B cell (primary cell): Measurements from ENCODE around the gene PGM1. TPM values are rescaled to one million over a fixed set of nuclear protein-coding genes. Genes with fewer than 3 reads are reported as not detected.

Source experiments
- ATAC-seq: fragments of 200-7000 bp; cut with Tn5 transposase; one replicate; pipeline ENCODE4 v1.10.0; 2021; ENCODE audit warnings: low read depth, mild to moderate bottlenecking, moderate number of reproducible peaks, moderate library complexity
- CTCF ChIA-PET: fragments of 350-600 bp; sonication (Branson Sonifier 250); formaldehyde crosslinking; loops from one replicate; lab custom pipeline; 2021; ENCODE audit warnings: antibody characterized with exemption, inconsistent platforms; lab: Charles Lee
- POLR2A ChIA-PET: fragments of 350-600 bp; sonication (Branson Sonifier 250); formaldehyde crosslinking; loops from one replicate; lab custom pipeline; 2021; ENCODE audit warnings: antibody characterized with exemption; lab: Charles Lee
- DNase-seq: peaks from one replicate; pipeline ENCODE4 v3.0.0; 2013
- H2AFZ ChIP-seq: 2 replicates; pipeline ENCODE4 v1.6.1; 2012; ENCODE audit warnings: mild to moderate bottlenecking, low read depth, low read length; ENCODE audit not compliant: insufficient read depth, poor library complexity, severe bottlenecking
- H3K27ac ChIP-seq, 2 donors: 1 replicate in 1 of 2; 2 replicates in 1 of 2; pipeline ENCODE4 v1.5.1; 2012 to 2013; ENCODE audit warnings: low read length in 2 of 2, mild to moderate bottlenecking in 2 of 2, moderate library complexity in 1 of 2
- H3K27me3 ChIP-seq, 4 experiments: fragments of 200-600 bp in 1 of 4; sonication (generic) in 1 of 4; replicated peaks in 1 of 4; 1 replicate in 2 of 4; 2 replicates in 2 of 4; pipeline versions ENCODE4 v1.6.1 to v1.7.0; 2013 to 2016; ENCODE audit warnings: low read length in 3 of 4, mild to moderate bottlenecking in 2 of 4, mixed read lengths in 1 of 4, moderate library complexity in 1 of 4; ENCODE audit not compliant: insufficient read depth in 4 of 4, control insufficient read depth in 3 of 4; ENCODE audit errors: control extremely low read depth in 1 of 4
- H3K36me3 ChIP-seq, 2 experiments: replicated peaks in 1 of 2; 1 replicate in 1 of 2; 2 replicates in 1 of 2; pipeline versions ENCODE4 v1.6.1 to v1.7.1; 2013; ENCODE audit warnings: low read length in 1 of 2; ENCODE audit not compliant: insufficient read depth in 2 of 2, control insufficient read depth in 1 of 2; ENCODE audit errors: control extremely low read depth in 1 of 2, extremely low read depth in 1 of 2
- H3K4me1 ChIP-seq, 2 donors: fragments of 200-600 bp in 1 of 2; sonication (generic) in 1 of 2; 1 replicate in 1 of 2; 2 replicates in 1 of 2; pipeline versions ENCODE4 v1.5.1 to v1.6.1; 2013 to 2017; ENCODE audit warnings: low read length in 2 of 2; ENCODE audit not compliant: control insufficient read depth in 2 of 2, insufficient read depth in 2 of 2
- H3K4me2 ChIP-seq: replicated peaks from 2 replicates; pipeline ENCODE3; 2012; ENCODE audit warnings: mild to moderate bottlenecking, low read depth, low read length; ENCODE audit not compliant: poor library complexity, severe bottlenecking
- H3K4me3 ChIP-seq, 5 experiments: fragments of 200-600 bp in 1 of 5; sonication (generic) in 1 of 5; 1 replicate in 3 of 5; 2 replicates in 2 of 5; pipeline versions ENCODE4 v1.5.1 to v1.7.0; 2011 to 2016; ENCODE audit warnings: low read length in 4 of 5, mild to moderate bottlenecking in 4 of 5, low read depth in 2 of 5, control low read depth in 1 of 5, moderate library complexity in 1 of 5; ENCODE audit not compliant: insufficient read depth in 1 of 5; ENCODE audit errors: control extremely low read depth in 1 of 5, extremely low read depth in 1 of 5
- H3K79me2 ChIP-seq: fragments of 200-600 bp; sonication (generic); one replicate; pipeline ENCODE4 v1.6.0; 2016; ENCODE audit warnings: low read length; ENCODE audit not compliant: control insufficient read depth, insufficient read depth
- H3K9ac ChIP-seq: fragments of 200-600 bp; sonication (generic); 2 replicates; pipeline ENCODE4 v1.6.1; 2017; ENCODE audit warnings: mild to moderate bottlenecking, low read length, moderate library complexity
- H3K9me3 ChIP-seq, 3 donors: one replicate each; pipeline versions ENCODE4 v1.6.1 to v1.7.1; 2013; ENCODE audit warnings: low read length in 2 of 3; ENCODE audit not compliant: control insufficient read depth in 2 of 3, insufficient read depth in 1 of 3; ENCODE audit errors: control extremely low read depth in 1 of 3
- H4K20me1 ChIP-seq: 2 replicates; pipeline ENCODE4 v1.6.0; 2012; ENCODE audit warnings: mild to moderate bottlenecking, low read length; ENCODE audit not compliant: insufficient read depth, control insufficient read depth, poor library complexity, severe bottlenecking
- H3K27ac Mint-ChIP-seq: one replicate; pipeline ENCODE4 v1.8.0; 2021; ENCODE audit warnings: mixed read lengths
- H3K27me3 Mint-ChIP-seq: one replicate; pipeline ENCODE4 v1.8.0; 2021; ENCODE audit warnings: mixed read lengths
- H3K4me1 Mint-ChIP-seq: one replicate; pipeline ENCODE4 v1.8.0; 2021; ENCODE audit warnings: mixed read lengths
- H3K4me3 Mint-ChIP-seq: one replicate; pipeline ENCODE4 v1.8.0; 2021; ENCODE audit warnings: mixed read lengths
- H3K9me3 Mint-ChIP-seq: one replicate; pipeline ENCODE4 v1.8.0; 2022; ENCODE audit warnings: mixed read lengths; ENCODE audit not compliant: insufficient read depth
- EZH2 ChIP-seq: IDR thresholded peaks from 2 replicates; pipeline ENCODE4 v1.6.1; 2012; ENCODE audit warnings: borderline replicate concordance, low read depth, mild to moderate bottlenecking, moderate library complexity, low read length; ENCODE audit not compliant: insufficient read depth, poor library complexity, severe bottlenecking
- WGBS: methylation state at CpG from one replicate; pipeline ENCODE4 v1.1.5; 2013; ENCODE audit warnings: missing lambda C conversion rate; ENCODE audit not compliant: insufficient coverage; 5-methylcytosine and 5-hydroxymethylcytosine counted together
- intact Hi-C: fragments of 100-400 bp; cut with micrococcal nuclease; formaldehyde crosslinking; loops from one replicate; pipeline ENCODE4 v1.10.0; 2022
- polyA minus RNA-seq: library from RNA; depleted of rRNA, polyadenylated mRNA; stranded (reverse); fragments of >200 nt; gene quantifications from 2 replicates; pipeline ENCODE4 v1.2.3, GENCODE V29; 2012
- polyA plus RNA-seq: library from polyadenylated mRNA; depleted of rRNA; stranded (reverse); fragments of >200 nt; gene quantifications from 2 replicates; pipeline ENCODE4 v1.2.3, GENCODE V29; 2012
- total RNA-seq, 2 donors: library from RNA; stranded (reverse); fragments of 120-200 nt in 1 of 2; gene quantifications; 1 replicate in 1 of 2; 2 replicates in 1 of 2; pipeline versions ENCODE4 v1.2.3 to v1.2.4, GENCODE V29; 2013 to 2022
- TF ChIP-seq, protein P1 (sequence below): fragments of 200-600 bp; IDR thresholded peaks from one replicate; pipeline ENCODE4 v1.8.0; 2022; ENCODE audit warnings: antibody characterized with exemption, mild to moderate bottlenecking

PGM1 gene
- total RNA-seq (13.2 and 17.3 TPM in 2 replicates), polyA plus RNA-seq (3.3 and 4.2 TPM in 2 replicates), polyA minus RNA-seq (7.9 and 8.3 TPM in 2 replicates)
- total RNA-seq (2013) = 16.6 TPM

DNA sequence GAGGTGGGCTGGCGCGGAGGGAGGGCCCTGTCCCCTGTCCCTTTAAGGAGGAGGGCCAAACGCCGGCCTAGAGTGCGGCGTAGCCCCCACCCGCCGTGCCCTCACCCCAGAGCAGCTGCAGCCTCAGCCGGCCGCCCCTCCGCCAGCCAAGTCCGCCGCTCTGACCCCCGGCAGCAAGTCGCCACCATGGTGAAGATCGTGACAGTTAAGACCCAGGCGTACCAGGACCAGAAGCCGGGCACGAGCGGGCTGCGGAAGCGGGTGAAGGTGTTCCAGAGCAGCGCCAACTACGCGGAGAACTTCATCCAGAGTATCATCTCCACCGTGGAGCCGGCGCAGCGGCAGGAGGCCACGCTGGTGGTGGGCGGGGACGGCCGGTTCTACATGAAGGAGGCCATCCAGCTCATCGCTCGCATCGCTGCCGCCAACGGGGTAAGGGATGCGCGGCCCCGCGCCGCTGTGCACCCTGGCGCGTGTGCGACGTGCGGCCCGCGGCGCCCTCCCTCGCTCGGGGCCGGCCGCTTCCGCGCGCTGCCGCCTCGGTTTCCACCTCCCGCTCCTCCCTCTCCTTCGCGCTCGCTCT lies at the start of gene PGM1:
PGM1 (plus strand) TSS at position 109 of the 583 bp plus-strand sequence; CDS start at position 187, 78 bp downstream.
- H3K9me3 Mint-ChIP-seq = no peaks in the 10 kb centered on the region
- H3K36me3 ChIP-seq = no peaks in the 10 kb centered on the region
- H3K4me2 ChIP-seq = peak within 1 kb of the TSS; percentile 88
- no peaks in the 10 kb centered on the region for H3K27me3 ChIP-seq
- no peaks in the 10 kb centered on the region for H3K27me3 Mint-ChIP-seq
- H3K9me3 ChIP-seq = no peaks in the 10 kb centered on the region
- H3K4me3 ChIP-seq = peak within 1 kb of the TSS; percentile 32 to 92 (median 80)
- H2AFZ ChIP-seq = peak within 1 kb of the TSS; percentile 90
- WGBS = under 1% methylated on average over 64 of the region's 64 CpGs
- DNase-seq (peak; percentile 81), ATAC-seq (peak; percentile 81)
- no peak for TF ChIP-seq EZH2
- peaks cover 6 to 9% of the 10 kb centered on the region in 2 donors for H3K4me1 ChIP-seq
- intact Hi-C loops = loop anchor here (1.0 to 10.0 kb wide), 6 partner anchors 70 to 1471 kb away; partner anchors contain the start of genes ALG6, ATG4C, EFCAB7 and ITGB3BP
- H3K4me3 Mint-ChIP-seq = peak within 1 kb of the TSS; percentile 98
- peak within 1 kb of the TSS; percentile 98 for H3K27ac Mint-ChIP-seq
- peaks cover 13% of the 10 kb centered on the region for H3K4me1 Mint-ChIP-seq
- ChIA-PET CTCF (interaction anchor here (2.8 kb wide), 1 partner anchor 18 kb away, joined by 16 read pairs; no protein-coding TSS in a partner anchor), POLR2A (interaction anchor here (0.6 kb wide), 1 partner anchor 300 kb away, joined by 3 read pairs; no protein-coding TSS in a partner anchor)
- no peaks in the 10 kb centered on the region for H4K20me1 ChIP-seq
- H3K27ac ChIP-seq = peak within 1 kb of the TSS; percentile 78 to 88
- peaks cover 3% of the 10 kb centered on the region for H3K79me2 ChIP-seq
- peak within 1 kb of the TSS; percentile 72 for H3K9ac ChIP-seq

DNA sequence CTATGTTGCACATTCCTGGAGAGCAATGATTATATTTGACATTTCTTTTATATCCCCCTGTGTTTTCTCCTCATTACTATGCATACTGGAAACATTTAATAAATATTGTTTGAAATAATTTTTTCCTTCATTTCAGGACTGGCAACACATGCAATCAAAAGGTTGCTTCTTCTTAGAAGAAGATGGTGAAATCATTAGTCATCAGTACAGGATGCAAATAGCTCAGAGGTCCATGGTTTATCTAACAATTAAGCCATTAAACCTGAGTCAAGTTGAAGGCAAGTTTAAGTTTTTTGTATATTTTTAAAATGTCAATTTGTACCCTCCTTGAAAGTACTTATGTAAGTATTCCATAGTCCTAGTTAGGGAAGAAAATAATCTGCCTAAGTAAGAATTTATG lies 47.4 kb upstream of the PGM1 start:
- CTCF ChIA-PET = no interaction called here
- no peaks in the 10 kb centered on the region for H3K36me3 ChIP-seq
- Mint-ChIP-seq H3K27ac (no peak overlapping the region), H3K9me3 (no peaks in the 10 kb centered on the region), H3K4me1 (no peaks in the 10 kb centered on the region), H3K4me3 (no peak overlapping the region), H3K27me3 (no peaks in the 10 kb centered on the region)
- no peak overlapping the region for H3K4me3 ChIP-seq
- DNase-seq (no peak), ATAC-seq (no peak)
- H3K4me1 ChIP-seq = no peaks in the 10 kb centered on the region
- no peak overlapping the region for H3K9ac ChIP-seq
- POLR2A ChIA-PET = no interaction called here
- no peaks in the 10 kb centered on the region for H3K79me2 ChIP-seq
- no peak overlapping the region for H3K4me2 ChIP-seq
- no peak overlapping the region for H3K27ac ChIP-seq
- no peak overlapping the region for H2AFZ ChIP-seq
- TF ChIP-seq EZH2 = no peak
- TF ChIP-seq, protein P1, sequence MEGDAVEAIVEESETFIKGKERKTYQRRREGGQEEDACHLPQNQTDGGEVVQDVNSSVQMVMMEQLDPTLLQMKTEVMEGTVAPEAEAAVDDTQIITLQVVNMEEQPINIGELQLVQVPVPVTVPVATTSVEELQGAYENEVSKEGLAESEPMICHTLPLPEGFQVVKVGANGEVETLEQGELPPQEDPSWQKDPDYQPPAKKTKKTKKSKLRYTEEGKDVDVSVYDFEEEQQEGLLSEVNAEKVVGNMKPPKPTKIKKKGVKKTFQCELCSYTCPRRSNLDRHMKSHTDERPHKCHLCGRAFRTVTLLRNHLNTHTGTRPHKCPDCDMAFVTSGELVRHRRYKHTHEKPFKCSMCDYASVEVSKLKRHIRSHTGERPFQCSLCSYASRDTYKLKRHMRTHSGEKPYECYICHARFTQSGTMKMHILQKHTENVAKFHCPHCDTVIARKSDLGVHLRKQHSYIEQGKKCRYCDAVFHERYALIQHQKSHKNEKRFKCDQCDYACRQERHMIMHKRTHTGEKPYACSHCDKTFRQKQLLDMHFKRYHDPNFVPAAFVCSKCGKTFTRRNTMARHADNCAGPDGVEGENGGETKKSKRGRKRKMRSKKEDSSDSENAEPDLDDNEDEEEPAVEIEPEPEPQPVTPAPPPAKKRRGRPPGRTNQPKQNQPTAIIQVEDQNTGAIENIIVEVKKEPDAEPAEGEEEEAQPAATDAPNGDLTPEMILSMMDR = no peak
- no peaks in the 10 kb centered on the region for H4K20me1 ChIP-seq
- H3K9me3 ChIP-seq = no peaks in the 10 kb centered on the region
- no peaks in the 10 kb centered on the region for H3K27me3 ChIP-seq
- intact Hi-C loops = no loop called here
